A549 (cell line): ENCODE measurements around the gene SPTBN5. TPM values are rescaled to one million over a fixed set of nuclear protein-coding genes. Genes with fewer than 3 reads are reported as not detected.

ENCODE experiments used
- ATAC-seq, 2 experiments: fragments of 200-7000 bp in 1 of 2; fragments of >200 bp in 1 of 2; cut with Nextera tagmentation in 1 of 2; cut with Tn5 transposase in 1 of 2; 3 replicates each; pipeline versions ENCODE4 v1.8.0 to v1.9.1; 2018 to 2020; ENCODE audit warnings: mild to moderate bottlenecking in 1 of 2, moderate library complexity in 1 of 2
- CTCF ChIA-PET: fragments of 300-600 bp; sonication (Branson Sonifier 250); formaldehyde crosslinking; extraction: SDS; loops from one replicate; lab custom pipeline; 2021; ENCODE audit warnings: antibody characterized with exemption, inconsistent platforms; lab: Yijun Ruan, JAX
- POLR2A ChIA-PET: fragments of 350-600 bp; formaldehyde crosslinking; extraction: SDS; loops from one replicate; lab custom pipeline; 2021; ENCODE audit warnings: antibody characterized with exemption, inconsistent platforms; lab: Yijun Ruan, JAX
- DNase-seq, 2 experiments: peaks; one replicate each; pipeline versions ENCODE4 v3.0.0 to v3.0.0-alpha.2; 2011 to 2016; ENCODE audit warnings: low read depth in 1 of 2, low spot score in 1 of 2
- FAIRE-seq: peaks from 2 replicates; lab custom pipeline; 2011; peaks lifted over from hg19 to GRCh38; lab: Jason Lieb, UNC
- H3K27ac ChIP-seq, 2 experiments: fragments of >200 bp; sonication (Bioruptor Twin); formaldehyde crosslinking; 3 replicates each; pipeline ENCODE4 v1.5.1; 2016 to 2017
- H3K4me1 ChIP-seq: fragments of >200 bp; sonication (Bioruptor Twin); formaldehyde crosslinking; 3 replicates; pipeline ENCODE4 v1.6.1; 2016
- H3K4me2 ChIP-seq: fragments of >200 bp; sonication (Bioruptor Twin); formaldehyde crosslinking; 3 replicates; pipeline ENCODE4 v1.6.1; 2016
- H3K4me3 ChIP-seq: fragments of >200 bp; sonication (Bioruptor Twin); formaldehyde crosslinking; 3 replicates; pipeline ENCODE4 v1.5.1; 2016
- H3K9me3 ChIP-seq: fragments of >200 bp; sonication (Bioruptor Twin); formaldehyde crosslinking; 3 replicates; pipeline ENCODE4 v1.6.1; 2016
- BHLHE40 ChIP-seq: IDR thresholded peaks from 2 replicates; pipeline ENCODE4 v1.6.1; 2012; ENCODE audit warnings: low read depth, low read length, inconsistent platforms
- CBX8 ChIP-seq: fragments of 200-600 bp; sonication (generic); IDR thresholded peaks from 2 replicates; pipeline ENCODE4 v1.6.1; 2016
- CEBPB ChIP-seq, 2 experiments: fragments of >200 bp in 1 of 2; sonication (Bioruptor Twin) in 1 of 2; formaldehyde crosslinking in 1 of 2; IDR thresholded peaks; 2 replicates each; pipeline ENCODE4 v1.6.1; 2012 to 2016
- EP300 ChIP-seq, 2 experiments: fragments of >200 bp; sonication (Bioruptor Twin); formaldehyde crosslinking; IDR thresholded peaks; 2 replicates in 1 of 2; 3 replicates in 1 of 2; pipeline ENCODE4 v1.6.1; 2016 to 2017
- FOSB ChIP-seq: fragments of 250-450 bp; sonication (Bioruptor Pico); IDR thresholded peaks from 2 replicates; pipeline ENCODE4 v1.5.0; 2020; ENCODE audit warnings: mild to moderate bottlenecking, moderate library complexity
- FOSL2 ChIP-seq, 2 experiments: fragments of 450-650 bp in 1 of 2; fragments of >200 bp in 1 of 2; sonication (Bioruptor Twin) in 1 of 2; formaldehyde crosslinking; IDR thresholded peaks; 2 replicates each; pipeline versions ENCODE4 v1.5.0 to v1.6.1; 2016 to 2020; ENCODE audit warnings: mild to moderate bottlenecking in 1 of 2, moderate library complexity in 1 of 2
- GATA3 ChIP-seq: IDR thresholded peaks from 2 replicates; pipeline ENCODE4 v1.6.1; 2012; ENCODE audit warnings: borderline replicate concordance
- HDAC2 ChIP-seq: fragments of 200-600 bp; sonication (generic); IDR thresholded peaks from 2 replicates; pipeline ENCODE4 v1.6.1; 2016
- HOXB13 ChIP-seq: fragments of 250-450 bp; sonication (Bioruptor Pico); IDR thresholded peaks from 2 replicates; pipeline ENCODE4 v1.5.0; 2020; ENCODE audit warnings: low read depth, mild to moderate bottlenecking, moderate library complexity
- JUN ChIP-seq, 2 experiments: fragments of >200 bp; sonication (Bioruptor Twin); formaldehyde crosslinking; IDR thresholded peaks; 2 replicates in 1 of 2; 3 replicates in 1 of 2; pipeline ENCODE4 v1.6.1; 2016 to 2017
- JUNB ChIP-seq: fragments of >200 bp; sonication (Bioruptor Twin); formaldehyde crosslinking; IDR thresholded peaks from 2 replicates; pipeline ENCODE4 v1.6.1; 2016
- KDM5A ChIP-seq: fragments of 200-600 bp; sonication (generic); IDR thresholded peaks from 2 replicates; pipeline ENCODE4 v1.6.1; 2016; ENCODE audit warnings: antibody characterized with exemption, mild to moderate bottlenecking
- MAZ ChIP-seq: fragments of 150-350 bp; IDR thresholded peaks from 2 replicates; pipeline ENCODE4 v1.6.1; 2014; ENCODE audit warnings: antibody characterized with exemption, low read depth, low read length, borderline replicate concordance
- MYC ChIP-seq: IDR thresholded peaks from 2 replicates; pipeline ENCODE4 v1.6.1; 2012; ENCODE audit warnings: mild to moderate bottlenecking, inconsistent platforms, low read length, improper control_type of control experiment, borderline replicate concordance
- NFE2L2 ChIP-seq: fragments of 150-350 bp; conservative IDR thresholded peaks from 2 replicates; pipeline ENCODE4 v1.6.1; 2014; ENCODE audit warnings: low read length
- NPAS2 ChIP-seq: fragments of 250-450 bp; sonication (Bioruptor Pico); IDR thresholded peaks from 2 replicates; pipeline ENCODE4 v1.8.0; 2022; ENCODE audit warnings: mild to moderate bottlenecking, moderate library complexity, borderline replicate concordance
- NR3C1 ChIP-seq: fragments of >200 bp; sonication (Bioruptor Twin); formaldehyde crosslinking; IDR thresholded peaks from 3 replicates; pipeline ENCODE4 v1.6.1; 2017
- TFCP2L1 ChIP-seq: fragments of 250-450 bp; sonication (Bioruptor Pico); IDR thresholded peaks from 2 replicates; pipeline ENCODE4 v1.5.0; 2021; ENCODE audit warnings: mild to moderate bottlenecking
- ZSCAN20 ChIP-seq: fragments of 250-450 bp; sonication (Bioruptor Pico); IDR thresholded peaks from 2 replicates; pipeline ENCODE4 v1.8.0; 2022; ENCODE audit warnings: mild to moderate bottlenecking, moderate library complexity
- WGBS: methylation state at CpG from one replicate; pipeline ENCODE4 v1.1.6; 2017; ENCODE audit errors: missing lambda C conversion rate; 5-methylcytosine and 5-hydroxymethylcytosine counted together
- polyA plus RNA-seq, 4 experiments: library from polyadenylated mRNA; depleted of rRNA in 3 of 4; stranded (reverse); fragments of >200 nt; fragmentation: RNase III in 1 of 4; extraction: RNeasy Plus Mini Kit Qiagen cat#74134 plus additional on column Dnase treatment in 1 of 4; gene quantifications; 2 replicates in 3 of 4; 3 replicates in 1 of 4; pipeline ENCODE4 v1.2.3, GENCODE V29; 2011 to 2017
- TF ChIP-seq, protein P1 (sequence below): IDR thresholded peaks from 2 replicates; pipeline ENCODE4 v1.6.1; 2012
- TF ChIP-seq, protein P2 (sequence below): IDR thresholded peaks from 2 replicates; pipeline ENCODE4 v1.6.1; 2012
- TF ChIP-seq, protein P3 (sequence below): fragments of 150-350 bp; IDR thresholded peaks from 2 replicates; pipeline ENCODE4 v1.6.1; 2014; ENCODE audit warnings: low read depth, mild to moderate bottlenecking, low read length
- TF ChIP-seq, protein P4 (sequence below): fragments of 250-450 bp; sonication (Bioruptor Pico); IDR thresholded peaks from 2 replicates; pipeline ENCODE4 v1.5.0; 2021; ENCODE audit warnings: mild to moderate bottlenecking, moderate library complexity, borderline replicate concordance
- TF ChIP-seq, protein P5 (sequence below): fragments of >200 bp; sonication (Bioruptor Twin); formaldehyde crosslinking; IDR thresholded peaks from 3 replicates; pipeline ENCODE4 v1.5.1; 2016

The SPTBN5 gene
- polyA plus RNA-seq, 2 of the 4 experiments (the other 2 are of a cell fraction), result 0.05 to 0.17 TPM

DNA sequence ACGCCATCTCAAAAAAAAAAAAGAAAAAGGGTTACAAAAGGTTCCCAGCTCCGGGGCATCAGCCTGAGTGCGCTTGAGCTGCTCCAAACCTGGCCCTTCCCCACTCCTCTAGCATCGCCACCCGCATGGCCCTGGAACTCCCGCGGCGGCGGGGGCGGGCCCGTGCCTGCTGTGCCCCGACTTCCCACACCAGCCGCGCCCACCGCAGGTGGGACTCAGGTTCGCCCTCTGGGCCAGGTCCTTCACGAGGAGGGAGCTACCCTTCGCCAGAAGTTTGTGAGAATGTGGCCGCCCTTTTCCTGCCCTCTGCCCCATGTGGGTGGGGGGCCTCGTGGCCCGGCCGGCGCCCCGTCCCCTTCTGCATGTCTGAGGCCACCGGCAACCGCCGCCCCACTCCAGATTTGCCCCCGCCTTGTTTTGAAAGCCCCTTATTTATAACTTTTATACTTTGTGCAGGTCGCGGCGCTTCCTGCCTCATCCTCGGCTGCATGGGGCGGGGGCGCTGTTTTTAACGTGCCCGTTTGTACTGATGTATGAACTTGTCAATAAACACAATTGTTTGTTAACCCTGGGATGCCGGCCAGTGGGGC, 66.5 kb downstream of the SPTBN5 start:
- WGBS, result 18% methylated on average over 22 of the region's 37 CpGs
- CTCF ChIA-PET, result interaction anchor here (1.3 to 1.5 kb wide), 4 partner anchors 9 to 77 kb away, joined by 3 to 5 read pairs (median 4); no protein-coding TSS in a partner anchor
- POLR2A ChIA-PET, result no interaction called here
- Histone ChIP-seq H3K4me3 (peak overlapping the region; percentile 65), H3K4me1 (0 out of 3 replicates have a peak, but pooled peaks cover 7% of the 10 kb centered on the region), H3K9me3 (no peaks in the 10 kb centered on the region), H3K4me2 (peak overlapping the region; percentile 92), H3K27ac (peak overlapping the region; percentile 60 to 83; a peak in 5 of 6 replicates)
- DNase-seq (no peak), ATAC-seq (peak in 1 of 2 experiments; percentile 15; a peak in 3 of 6 replicates), FAIRE-seq (no peak)
- TF ChIP-seq JUN (IDR thresholded peaks at IDR 0.05) (no peak), TFCP2L1 (CRISPR knock-in tag) (no peak), HOXB13 (CRISPR knock-in tag) (no peak), MAZ (no peak), EP300 (IDR thresholded peaks at IDR 0.05) (no peak)
- TF ChIP-seq, protein P1, sequence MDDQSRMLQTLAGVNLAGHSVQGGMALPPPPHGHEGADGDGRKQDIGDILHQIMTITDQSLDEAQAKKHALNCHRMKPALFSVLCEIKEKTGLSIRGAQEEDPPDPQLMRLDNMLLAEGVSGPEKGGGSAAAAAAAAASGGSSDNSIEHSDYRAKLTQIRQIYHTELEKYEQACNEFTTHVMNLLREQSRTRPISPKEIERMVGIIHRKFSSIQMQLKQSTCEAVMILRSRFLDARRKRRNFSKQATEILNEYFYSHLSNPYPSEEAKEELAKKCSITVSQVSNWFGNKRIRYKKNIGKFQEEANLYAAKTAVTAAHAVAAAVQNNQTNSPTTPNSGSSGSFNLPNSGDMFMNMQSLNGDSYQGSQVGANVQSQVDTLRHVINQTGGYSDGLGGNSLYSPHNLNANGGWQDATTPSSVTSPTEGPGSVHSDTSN, result no peak
- TF ChIP-seq, protein P2, sequence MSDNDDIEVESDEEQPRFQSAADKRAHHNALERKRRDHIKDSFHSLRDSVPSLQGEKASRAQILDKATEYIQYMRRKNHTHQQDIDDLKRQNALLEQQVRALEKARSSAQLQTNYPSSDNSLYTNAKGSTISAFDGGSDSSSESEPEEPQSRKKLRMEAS, result no peak
- TF ChIP-seq, protein P3, sequence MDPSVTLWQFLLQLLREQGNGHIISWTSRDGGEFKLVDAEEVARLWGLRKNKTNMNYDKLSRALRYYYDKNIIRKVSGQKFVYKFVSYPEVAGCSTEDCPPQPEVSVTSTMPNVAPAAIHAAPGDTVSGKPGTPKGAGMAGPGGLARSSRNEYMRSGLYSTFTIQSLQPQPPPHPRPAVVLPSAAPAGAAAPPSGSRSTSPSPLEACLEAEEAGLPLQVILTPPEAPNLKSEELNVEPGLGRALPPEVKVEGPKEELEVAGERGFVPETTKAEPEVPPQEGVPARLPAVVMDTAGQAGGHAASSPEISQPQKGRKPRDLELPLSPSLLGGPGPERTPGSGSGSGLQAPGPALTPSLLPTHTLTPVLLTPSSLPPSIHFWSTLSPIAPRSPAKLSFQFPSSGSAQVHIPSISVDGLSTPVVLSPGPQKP, result no peak
- TF ChIP-seq, protein P4, sequence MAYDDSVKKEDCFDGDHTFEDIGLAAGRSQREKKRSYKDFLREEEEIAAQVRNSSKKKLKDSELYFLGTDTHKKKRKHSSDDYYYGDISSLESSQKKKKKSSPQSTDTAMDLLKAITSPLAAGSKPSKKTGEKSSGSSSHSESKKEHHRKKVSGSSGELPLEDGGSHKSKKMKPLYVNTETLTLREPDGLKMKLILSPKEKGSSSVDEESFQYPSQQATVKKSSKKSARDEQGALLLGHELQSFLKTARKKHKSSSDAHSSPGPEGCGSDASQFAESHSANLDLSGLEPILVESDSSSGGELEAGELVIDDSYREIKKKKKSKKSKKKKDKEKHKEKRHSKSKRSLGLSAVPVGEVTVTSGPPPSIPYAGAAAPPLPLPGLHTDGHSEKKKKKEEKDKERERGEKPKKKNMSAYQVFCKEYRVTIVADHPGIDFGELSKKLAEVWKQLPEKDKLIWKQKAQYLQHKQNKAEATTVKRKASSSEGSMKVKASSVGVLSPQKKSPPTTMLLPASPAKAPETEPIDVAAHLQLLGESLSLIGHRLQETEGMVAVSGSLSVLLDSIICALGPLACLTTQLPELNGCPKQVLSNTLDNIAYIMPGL (CRISPR knock-in tag), result no peak

DNA sequence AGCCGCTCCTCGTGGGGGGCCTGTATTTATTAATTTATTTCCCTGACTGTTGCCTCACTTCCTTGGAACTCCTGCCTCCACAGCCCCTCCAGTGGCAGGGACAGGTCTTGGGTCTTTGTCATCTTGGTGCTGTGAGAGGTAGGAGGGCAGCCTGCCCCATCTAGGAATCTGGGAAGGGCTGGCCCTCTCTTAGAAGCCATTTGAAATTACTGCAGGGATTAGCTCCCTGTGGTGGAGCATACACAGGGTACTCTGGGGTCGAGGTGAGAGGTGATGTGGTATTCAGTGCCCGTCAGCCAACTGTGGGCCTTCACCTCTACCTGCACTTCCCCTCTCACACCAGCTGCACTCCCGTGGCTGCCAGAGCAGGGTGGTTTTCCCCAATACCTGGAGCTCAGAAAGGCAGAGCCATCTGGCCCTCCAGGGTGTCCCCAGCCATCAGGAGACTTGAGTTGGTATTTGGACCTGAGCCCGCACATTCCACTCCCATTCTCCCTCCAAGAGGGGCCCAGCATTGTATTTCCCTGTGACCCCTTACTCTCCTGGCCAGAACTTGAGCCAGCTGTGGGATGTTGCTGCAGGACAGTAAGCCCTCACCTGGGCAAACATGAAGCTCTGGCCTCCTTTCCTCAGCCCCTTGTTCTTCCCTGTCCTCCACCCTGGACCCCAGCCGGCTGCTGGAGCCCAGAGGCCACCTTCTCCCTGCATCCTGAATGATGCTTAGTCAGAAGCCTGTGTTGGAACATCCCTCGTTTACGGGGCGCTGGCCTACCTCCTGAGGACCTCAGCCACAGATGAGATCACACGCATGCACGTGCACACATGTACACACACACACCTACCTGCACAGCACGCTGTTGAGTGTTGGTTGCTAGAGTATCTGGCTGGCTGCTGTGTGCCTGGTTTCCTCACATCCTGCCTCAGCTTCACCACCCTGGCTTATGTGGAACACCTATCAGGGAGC, 68.0 kb downstream of the SPTBN5 start:
- 92% methylated on average over 11 of the region's 13 CpGs for WGBS
- Histone ChIP-seq H3K4me2 (no peak overlapping the region), H3K4me3 (no peak overlapping the region), H3K4me1 (0 out of 3 replicates have a peak, but pooled peaks cover 7% of the 10 kb centered on the region)
- ATAC-seq, result no peak
- ChIA-PET CTCF (interaction anchor here (1.4 to 3.5 kb wide), 2 partner anchors 14 kb away, joined by 4 to 16 read pairs; no protein-coding TSS in a partner anchor), POLR2A (no interaction called here)
- TF ChIP-seq, protein P5, sequence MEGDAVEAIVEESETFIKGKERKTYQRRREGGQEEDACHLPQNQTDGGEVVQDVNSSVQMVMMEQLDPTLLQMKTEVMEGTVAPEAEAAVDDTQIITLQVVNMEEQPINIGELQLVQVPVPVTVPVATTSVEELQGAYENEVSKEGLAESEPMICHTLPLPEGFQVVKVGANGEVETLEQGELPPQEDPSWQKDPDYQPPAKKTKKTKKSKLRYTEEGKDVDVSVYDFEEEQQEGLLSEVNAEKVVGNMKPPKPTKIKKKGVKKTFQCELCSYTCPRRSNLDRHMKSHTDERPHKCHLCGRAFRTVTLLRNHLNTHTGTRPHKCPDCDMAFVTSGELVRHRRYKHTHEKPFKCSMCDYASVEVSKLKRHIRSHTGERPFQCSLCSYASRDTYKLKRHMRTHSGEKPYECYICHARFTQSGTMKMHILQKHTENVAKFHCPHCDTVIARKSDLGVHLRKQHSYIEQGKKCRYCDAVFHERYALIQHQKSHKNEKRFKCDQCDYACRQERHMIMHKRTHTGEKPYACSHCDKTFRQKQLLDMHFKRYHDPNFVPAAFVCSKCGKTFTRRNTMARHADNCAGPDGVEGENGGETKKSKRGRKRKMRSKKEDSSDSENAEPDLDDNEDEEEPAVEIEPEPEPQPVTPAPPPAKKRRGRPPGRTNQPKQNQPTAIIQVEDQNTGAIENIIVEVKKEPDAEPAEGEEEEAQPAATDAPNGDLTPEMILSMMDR, result no peak
- TF ChIP-seq BHLHE40, result no peak
- TF ChIP-seq CBX8, result no peak
- TF ChIP-seq HDAC2, result no peak
- no peak for TF ChIP-seq JUNB
- TF ChIP-seq, protein P2, result no peak
- TF ChIP-seq GATA3, result no peak
- no peak for TF ChIP-seq NFE2L2
- TF ChIP-seq NR3C1, result no peak
- TF ChIP-seq KDM5A, result no peak
- no peak for TF ChIP-seq CEBPB (IDR thresholded peaks at IDR 0.05)
- no peak for TF ChIP-seq ZSCAN20
- TF ChIP-seq NPAS2 (CRISPR knock-in tag), result no peak
- no peak for TF ChIP-seq MYC
- TF ChIP-seq FOSB (CRISPR knock-in tag), result no peak
- no peak for TF ChIP-seq TFCP2L1 (CRISPR knock-in tag)
- no peak for TF ChIP-seq FOSL2 (IDR thresholded peaks at IDR 0.05)
- TF ChIP-seq FOSL2 (CRISPR knock-in tag; IDR thresholded peaks at IDR 0.05), result no peak
- TF ChIP-seq, all 56 proteins: peak for 0
- FAIRE-seq (no peak), DNase-seq (no peak)
- Histone ChIP-seq H3K9me3 (no peaks in the 10 kb centered on the region), H3K27ac (no peak overlapping the region)
